ENCODE measurements around the gene CAMK1D. TPM values are rescaled to one million over a fixed set of nuclear protein-coding genes. Genes with fewer than 3 reads are reported as not detected.

The CAMK1D gene
- total and polyA plus RNA-seq, 10 of the 15 experiments (the other 5 are each of a cell fraction or from before 2014, with no cell fraction given) = 2.1 to 35.5 (median 14.7) TPM

GRCh38 chr10:12875100-12875499 is 525.8 kb downstream of the CAMK1D start:
- WGBS (ENCODE audit: insufficient coverage, insufficient replicate concordance, low lambda C conversion rate, missing lambda C conversion rate) = 38% methylated on average over 5 of the region's 5 CpGs
- no peaks in the 10 kb centered on the region for H3K27me3 ChIP-seq (replicated peaks in 1 of 2; ENCODE audit: control insufficient read depth in 2 of 2, insufficient read depth in 2 of 2, low read length in 1 of 2)
- no peak overlapping the region for H2AFZ ChIP-seq (ENCODE audit: control insufficient read depth, low read depth, low read length)
- no peaks in the 10 kb centered on the region; the same call in 2 of the 3 replicates for H3K9me3 ChIP-seq (replicated peaks; ENCODE audit: control insufficient read depth, insufficient read depth, low read length)
- SMC1A ChIA-PET (ENCODE audit: uncharacterized antibody, unreplicated experiment) = no interaction called here
- H3K4me2 ChIP-seq (ENCODE audit: control insufficient read depth, insufficient read depth) = no peak overlapping the region
- no peak for TF ChIP-seq BCL11A (IDR thresholded peaks at IDR 0.05; ENCODE audit: low read depth, low read length)
- no peak for TF ChIP-seq TCF3 (IDR thresholded peaks at IDR 0.05; ENCODE audit: borderline replicate concordance, insufficient read depth, low read depth, low read length)
- no peak for TF ChIP-seq CHD1 (IDR thresholded peaks at IDR 0.05; ENCODE audit: low read depth, low read length)
- no peak for TF ChIP-seq MAX (IDR thresholded peaks at IDR 0.05; ENCODE audit: low read depth, low read length)
- no peak for TF ChIP-seq YY1 (IDR thresholded peaks at IDR 0.05; ENCODE audit: low read depth, low read length)
- no peak for TF ChIP-seq NFIC (IDR thresholded peaks at IDR 0.05; ENCODE audit: low read depth, low read length)
- TF ChIP-seq JUNB (IDR thresholded peaks at IDR 0.05) = no peak
- no peak for TF ChIP-seq TAF1 (IDR thresholded peaks at IDR 0.05; ENCODE audit: borderline replicate concordance, low read depth, low read length)
- TF ChIP-seq SIX5 (IDR thresholded peaks at IDR 0.05; ENCODE audit: low read depth, low read length, severe bottlenecking) = no peak
- no peak for TF ChIP-seq STAT1 (conservative IDR thresholded peaks at IDR 0.05)
- no peak for TF ChIP-seq DPF2 (IDR thresholded peaks at IDR 0.05)
- no peak for TF ChIP-seq KDM1A (IDR thresholded peaks at IDR 0.05; ENCODE audit: borderline replicate concordance)
- TF ChIP-seq MTA2 (IDR thresholded peaks at IDR 0.05; ENCODE audit: low read depth) = no peak
- no peaks in the 10 kb centered on the region for H3K36me3 ChIP-seq (ENCODE audit: control insufficient read depth in 2 of 2, insufficient read depth in 2 of 2, low read length in 1 of 2)
- DNase-seq (ENCODE audit: low read depth, low spot score) (no peak), FAIRE-seq (no peak), ATAC-seq (no peak)
- in situ Hi-C loops (cut with MboI) = no loop called here
- RAD21 ChIA-PET (ENCODE audit: unreplicated experiment) = no interaction called here
- intact Hi-C loops (cut with micrococcal nuclease; ENCODE audit: unreplicated experiment) = no loop called here
- H3K4me3 ChIP-seq = no peak overlapping the region
- H3K9ac ChIP-seq (ENCODE audit: control insufficient read depth, insufficient read depth, low read length) = no peak overlapping the region
- no TSS peak for BruUV-seq (replicated peaks)
- CTCF ChIA-PET = no interaction called here
- no peaks in the 10 kb centered on the region for H3K79me2 ChIP-seq (ENCODE audit: control insufficient read depth, insufficient read depth, low read length)
- POLR2A ChIA-PET = no interaction called here
- H3K4me1 ChIP-seq (ENCODE audit: control insufficient read depth, insufficient read depth, low read length) = no peaks in the 10 kb centered on the region
- no peak overlapping the region for H3K27ac ChIP-seq (ENCODE audit: control insufficient read depth, insufficient read depth)
- H4K20me1 ChIP-seq (ENCODE audit: control insufficient read depth, insufficient read depth) = no peaks in the 10 kb centered on the region

All from GM12878 (cell line).